Effector memory CD4-positive, alpha-beta T cell (primary cell): ENCODE data around the gene NT5M.

Experiments
- DNase-seq, 3 donors: peaks; one replicate each; pipeline ENCODE4 v3.0.0-alpha.2; 2020
- H3K27ac ChIP-seq: 2 replicates; pipeline ENCODE4 v1.7.0; 2013; ENCODE audit warnings: mild to moderate bottlenecking, low read length, moderate library complexity; ENCODE audit not compliant: insufficient read depth, poor library complexity, severe bottlenecking
- H3K27me3 ChIP-seq: replicated peaks from 2 replicates; pipeline ENCODE4 v1.7.0; 2013; ENCODE audit warnings: mild to moderate bottlenecking, low read length; ENCODE audit not compliant: insufficient read depth, control insufficient read depth, poor library complexity, severe bottlenecking
- H3K36me3 ChIP-seq: 2 replicates; pipeline ENCODE4 v1.7.0; 2013; ENCODE audit warnings: mild to moderate bottlenecking, low read length, moderate library complexity; ENCODE audit not compliant: control insufficient read depth, insufficient read depth
- H3K4me1 ChIP-seq: 2 replicates; pipeline ENCODE4 v1.7.0; 2013; ENCODE audit warnings: low read length, mild to moderate bottlenecking; ENCODE audit not compliant: control insufficient read depth, insufficient read depth, poor library complexity, severe bottlenecking
- H3K4me3 ChIP-seq: 2 replicates; pipeline ENCODE4 v1.7.0; 2013; ENCODE audit warnings: low read length, low read depth, mild to moderate bottlenecking; ENCODE audit not compliant: insufficient read depth, poor library complexity, severe bottlenecking
- H3K9me3 ChIP-seq: 2 replicates; pipeline ENCODE4 v1.7.0; 2013; ENCODE audit warnings: mild to moderate bottlenecking, low read length, moderate library complexity; ENCODE audit not compliant: control insufficient read depth

Gene NT5M

GRCh38 chr17:17320188-17320910, 17.2 kb downstream of the NT5M start:
- no peak overlapping the region for H3K27ac ChIP-seq
- no peak overlapping the region for H3K4me3 ChIP-seq
- H3K4me1 ChIP-seq, result no peaks in the 10 kb centered on the region
- H3K9me3 ChIP-seq, result no peaks in the 10 kb centered on the region
- no peaks in the 10 kb centered on the region for H3K36me3 ChIP-seq
- no peaks in the 10 kb centered on the region for H3K27me3 ChIP-seq
- no peak for DNase-seq

- Histone ChIP-seq H3K27me3 (no peaks in the 10 kb centered on the region), H3K4me1 (no peaks in the 10 kb centered on the region), H3K36me3 (no peaks in the 10 kb centered on the region), H3K4me3 (no peak overlapping the region), H3K27ac (no peak overlapping the region), H3K9me3 (no peaks in the 10 kb centered on the region)
- DNase-seq, result no peak
Measured at GRCh38 chr17:17320911-17321220, 17.7 kb downstream of the NT5M start.

GRCh38 chr17:17321356-17322025, 18.3 kb downstream of the NT5M start:
- no peak overlapping the region for H3K4me3 ChIP-seq
- no peaks in the 10 kb centered on the region for H3K27me3 ChIP-seq
- H3K4me1 ChIP-seq, result no peaks in the 10 kb centered on the region
- no peak overlapping the region for H3K27ac ChIP-seq
- H3K36me3 ChIP-seq, result no peaks in the 10 kb centered on the region
- H3K9me3 ChIP-seq, result no peaks in the 10 kb centered on the region
- DNase-seq, result no peak

- no peak overlapping the region for H3K4me3 ChIP-seq
- H3K4me1 ChIP-seq, result no peaks in the 10 kb centered on the region
- no peaks in the 10 kb centered on the region for H3K36me3 ChIP-seq
- H3K9me3 ChIP-seq, result no peaks in the 10 kb centered on the region
- no peak for DNase-seq
- no peak overlapping the region for H3K27ac ChIP-seq
- no peaks in the 10 kb centered on the region for H3K27me3 ChIP-seq
Measured at GRCh38 chr17:17322516-17323510, 19.6 kb downstream of the NT5M start.

DNA sequence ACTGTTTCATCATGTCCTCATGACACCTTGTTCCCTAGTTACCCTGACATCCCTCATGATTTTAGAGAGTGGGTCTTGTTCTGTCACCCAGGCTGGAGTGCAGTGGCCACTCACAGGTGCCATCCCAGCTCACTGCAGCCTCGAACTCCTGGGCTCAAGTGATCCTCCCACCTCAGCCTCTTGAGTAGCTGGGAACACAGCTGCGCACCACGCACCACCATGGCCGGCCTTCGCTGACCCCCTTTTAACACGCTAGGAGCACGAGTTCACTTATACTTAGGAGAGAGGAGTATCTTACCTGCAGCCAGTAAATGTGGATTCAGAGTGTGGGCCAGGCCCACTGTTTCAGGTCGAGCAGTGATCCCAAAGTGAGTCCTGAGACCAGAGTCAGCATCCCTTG, 21.4 kb downstream of the NT5M start:
- Histone ChIP-seq H3K4me3 (no peak overlapping the region), H3K27me3 (no peaks in the 10 kb centered on the region), H3K9me3 (no peaks in the 10 kb centered on the region), H3K36me3 (no peaks in the 10 kb centered on the region), H3K27ac (no peak overlapping the region), H3K4me1 (no peaks in the 10 kb centered on the region)
- DNase-seq, result no peak

- no peak for DNase-seq
- Histone ChIP-seq H3K36me3 (no peaks in the 10 kb centered on the region), H3K9me3 (no peaks in the 10 kb centered on the region), H3K4me1 (no peaks in the 10 kb centered on the region), H3K27ac (no peak overlapping the region), H3K27me3 (no peaks in the 10 kb centered on the region), H3K4me3 (no peak overlapping the region)
Measured at GRCh38 chr17:17325228-17325627, 22.1 kb downstream of the NT5M start.

DNA sequence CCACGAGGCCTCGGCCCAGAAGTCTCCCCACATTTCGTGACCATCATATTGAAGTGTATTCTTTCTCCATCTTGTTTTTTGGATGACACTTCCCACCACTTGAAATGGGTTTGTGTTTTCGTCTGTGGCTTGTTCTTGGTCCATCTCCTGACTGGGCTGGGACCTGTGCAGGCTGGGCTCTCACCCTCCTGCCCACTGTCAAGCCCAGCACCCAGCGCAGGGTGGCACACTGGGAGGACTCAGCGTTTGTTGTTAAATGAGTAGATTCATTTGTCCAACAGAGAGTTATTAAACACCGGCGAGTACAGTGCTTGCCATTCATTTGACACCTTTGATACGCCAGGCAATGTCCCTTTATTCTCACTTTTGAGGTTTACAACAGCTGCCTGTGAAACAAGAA, 22.6 kb downstream of the NT5M start:
- Histone ChIP-seq H3K4me3 (no peak overlapping the region), H3K4me1 (no peaks in the 10 kb centered on the region), H3K27ac (no peak overlapping the region), H3K27me3 (no peaks in the 10 kb centered on the region), H3K36me3 (no peaks in the 10 kb centered on the region), H3K9me3 (no peaks in the 10 kb centered on the region)
- DNase-seq, result no peak

DNA sequence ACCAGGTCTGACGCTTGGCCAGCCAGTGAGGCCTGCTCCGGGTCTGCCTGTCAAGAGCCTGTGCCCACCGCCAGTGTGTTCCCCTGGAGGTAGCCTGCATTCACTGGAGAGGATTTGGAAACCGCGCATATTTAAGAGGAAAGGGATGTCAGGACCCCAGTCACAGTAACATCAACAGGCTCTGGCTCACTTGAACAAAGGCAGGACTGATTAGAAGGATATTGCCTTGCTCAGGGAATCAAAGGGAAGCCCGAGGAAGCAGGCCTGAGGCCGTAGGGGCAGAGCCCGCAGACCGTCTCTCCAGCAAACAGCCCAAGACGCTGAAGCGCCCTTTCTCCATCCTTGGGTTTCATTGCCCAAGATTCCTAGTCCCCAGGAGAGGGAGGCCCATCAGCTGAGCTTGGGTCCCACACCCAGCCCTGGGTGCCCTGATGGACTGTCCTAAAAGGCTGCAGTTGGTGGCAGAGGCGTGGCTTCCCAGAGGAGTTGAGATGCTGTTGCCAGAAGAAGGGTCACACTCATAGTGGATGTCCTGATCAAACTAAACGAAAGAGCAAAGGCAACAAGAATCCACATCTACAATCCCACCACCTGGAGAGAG, 23.2 kb downstream of the NT5M start:
- no peaks in the 10 kb centered on the region for H3K9me3 ChIP-seq
- no peak overlapping the region for H3K4me3 ChIP-seq
- no peak for DNase-seq
- H3K27ac ChIP-seq, result no peak overlapping the region
- H3K4me1 ChIP-seq, result no peaks in the 10 kb centered on the region
- no peaks in the 10 kb centered on the region for H3K36me3 ChIP-seq
- no peaks in the 10 kb centered on the region for H3K27me3 ChIP-seq

- H3K9me3 ChIP-seq, result no peaks in the 10 kb centered on the region
- no peaks in the 10 kb centered on the region for H3K4me1 ChIP-seq
- no peaks in the 10 kb centered on the region for H3K36me3 ChIP-seq
- H3K27me3 ChIP-seq, result no peaks in the 10 kb centered on the region
- no peak overlapping the region for H3K27ac ChIP-seq
- no peak overlapping the region for H3K4me3 ChIP-seq
- DNase-seq, result no peak
Measured at GRCh38 chr17:17328251-17328650, 25.1 kb downstream of the NT5M start.
